Adrenal gland (tissue), 12 donors: ENCODE measurements around the gene EIF4G2. TPM values are rescaled to one million over a fixed set of nuclear protein-coding genes. Genes with fewer than 3 reads are reported as not detected.

Source experiments
- DNase-seq, 7 donors: peaks; one replicate each; pipeline ENCODE4 v3.0.0-alpha.2; 2019 to 2020
- H3K27ac ChIP-seq, 5 donors: fragments of 200-600 bp; sonication (generic) in 4 of 5; 1 replicate in 3 of 5; 2 replicates in 2 of 5; pipeline versions ENCODE4 v1.5.1 to v1.8.0; 2016 to 2020; ENCODE audit warnings: mild to moderate bottlenecking in 1 of 5
- H3K27me3 ChIP-seq: fragments of 200-600 bp; 2 replicates; pipeline ENCODE4 v1.8.0; 2021
- H3K36me3 ChIP-seq, 2 donors: fragments of 200-600 bp; replicated peaks in 1 of 2; 1 replicate in 1 of 2; 2 replicates in 1 of 2; pipeline versions ENCODE4 v1.5.1 to v1.8.0; 2018 to 2022
- H3K4me1 ChIP-seq, 2 donors: fragments of 200-600 bp; replicated peaks in 1 of 2; 1 replicate in 1 of 2; 2 replicates in 1 of 2; pipeline versions ENCODE4 v1.5.1 to v1.8.0; 2018 to 2021
- H3K4me3 ChIP-seq, 4 donors: fragments of 200-600 bp; sonication (generic) in 3 of 4; one replicate each; pipeline ENCODE4 v1.5.1; 2016 to 2018
- H3K9me3 ChIP-seq, 3 donors: fragments of 200-600 bp; sonication (generic) in 1 of 3; replicated peaks in 1 of 3; 1 replicate in 2 of 3; 2 replicates in 1 of 3; pipeline versions ENCODE4 v1.5.1 to v1.8.0; 2016 to 2021
- POLR2A ChIP-seq, 2 donors: fragments of 450-650 bp; IDR thresholded peaks; one replicate each; pipeline ENCODE4 v1.6.1; 2017; ENCODE audit warnings: antibody characterized with exemption in 2 of 2, mild to moderate bottlenecking in 2 of 2, moderate library complexity in 1 of 2
- WGBS, 4 donors: extraction: QIAGEN DNeasy Blood & Tissue Kit in 2 of 4; methylation state at CpG; one replicate each; pipeline versions ENCODE4 v1.1.5 to v1.1.7; 2013 to 2017; 5-methylcytosine and 5-hydroxymethylcytosine counted together
- intact Hi-C, 2 donors: fragments of 100-400 bp; cut with DNase I; formaldehyde crosslinking; loops; one replicate each; pipeline versions ENCODE4 v1.14.1 to v1.15.0; 2022 to 2023
- polyA plus RNA-seq, 3 donors: library from polyadenylated mRNA; stranded (reverse); fragments of 200-250 nt in 2 of 3; fragments of 350-450 nt in 1 of 3; fragmentation: Illumina TruSeq in 1 of 3; extraction: RNeasy Lipid Tissue Mini Kit (QIAGEN cat#74804) in 1 of 3; gene quantifications; one replicate each; pipeline ENCODE4 v1.2.3, GENCODE V29; 2013 to 2014
- total RNA-seq, 9 donors: library from RNA; depleted of rRNA in 4 of 9; stranded (reverse); fragments of >200 nt in 4 of 9; fragments of 120-200 nt in 1 of 9; fragmentation: NEBNext Ultra II Directional in 1 of 9; extraction: Animal tissue kit (Norgen Biotek cat#: 25700) in 1 of 9; gene quantifications; one replicate each; pipeline versions ENCODE4 v1.1.0 to v1.2.4, GENCODE V29; 2013 to 2023
- TF ChIP-seq, protein P1 (sequence below), 6 experiments: fragments of 450-650 bp in 4 of 6; fragments of 200-600 bp in 2 of 6; sonication (generic) in 1 of 6; IDR thresholded peaks; 1 replicate in 5 of 6; 2 replicates in 1 of 6; pipeline versions ENCODE4 v1.5.1 to v1.8.0; 2016 to 2021; ENCODE audit warnings: antibody characterized with exemption in 6 of 6, mild to moderate bottlenecking in 2 of 6, moderate library complexity in 1 of 6
- donor health status: healthy with polysubstance abuse.
- donor health status: Bipolar disorder and iron deficiency.
- donor health status: DM: yes; HTN: yes; CAD: no.
- donor health status: DM: no; HTN: no; CAD: no.
- donor health status: DM: no; HTN: no; CAD: no.
- donor health status: DM: yes; HTN: yes; CAD: no.

Gene EIF4G2
- total and polyA plus RNA-seq, 12 donors: 114 to 1,085 (median 531) TPM

DNA sequence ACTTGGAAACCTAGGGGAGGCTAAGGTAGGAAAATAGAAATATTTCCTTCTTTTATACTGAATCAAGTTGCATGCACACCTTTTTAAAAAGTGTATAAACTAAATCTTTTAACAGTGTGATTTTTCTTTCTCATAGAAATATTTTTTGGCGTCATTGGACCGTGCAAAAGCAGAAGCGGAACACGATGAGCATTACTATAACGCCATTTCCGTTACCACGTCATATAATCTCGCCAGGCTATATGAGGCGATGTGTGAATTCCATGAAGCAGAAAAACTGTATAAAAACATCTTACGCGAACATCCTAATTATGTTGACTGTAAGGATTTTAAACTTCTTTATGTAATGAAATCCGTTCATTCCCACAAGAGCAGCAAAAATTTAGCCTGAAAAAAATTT, 44.3 kb downstream of the EIF4G2 start:
- Histone ChIP-seq H3K27me3 (no peaks in the 10 kb centered on the region), H3K9me3 (no peaks in the 10 kb centered on the region), H3K4me3 (no peak overlapping the region), H3K4me1 (no peaks in the 10 kb centered on the region), H3K27ac (no peak overlapping the region), H3K36me3 (peaks cover 0 to 62% of the 10 kb centered on the region in 2 donors)
- DNase-seq: no peak
- TF ChIP-seq, protein P1, sequence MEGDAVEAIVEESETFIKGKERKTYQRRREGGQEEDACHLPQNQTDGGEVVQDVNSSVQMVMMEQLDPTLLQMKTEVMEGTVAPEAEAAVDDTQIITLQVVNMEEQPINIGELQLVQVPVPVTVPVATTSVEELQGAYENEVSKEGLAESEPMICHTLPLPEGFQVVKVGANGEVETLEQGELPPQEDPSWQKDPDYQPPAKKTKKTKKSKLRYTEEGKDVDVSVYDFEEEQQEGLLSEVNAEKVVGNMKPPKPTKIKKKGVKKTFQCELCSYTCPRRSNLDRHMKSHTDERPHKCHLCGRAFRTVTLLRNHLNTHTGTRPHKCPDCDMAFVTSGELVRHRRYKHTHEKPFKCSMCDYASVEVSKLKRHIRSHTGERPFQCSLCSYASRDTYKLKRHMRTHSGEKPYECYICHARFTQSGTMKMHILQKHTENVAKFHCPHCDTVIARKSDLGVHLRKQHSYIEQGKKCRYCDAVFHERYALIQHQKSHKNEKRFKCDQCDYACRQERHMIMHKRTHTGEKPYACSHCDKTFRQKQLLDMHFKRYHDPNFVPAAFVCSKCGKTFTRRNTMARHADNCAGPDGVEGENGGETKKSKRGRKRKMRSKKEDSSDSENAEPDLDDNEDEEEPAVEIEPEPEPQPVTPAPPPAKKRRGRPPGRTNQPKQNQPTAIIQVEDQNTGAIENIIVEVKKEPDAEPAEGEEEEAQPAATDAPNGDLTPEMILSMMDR (IDR thresholded peaks at IDR 0.05): no peak
- no peak for TF ChIP-seq POLR2A (IDR thresholded peaks at IDR 0.05)
- 89 to 92% (median 92%) methylated on average over 12 of the region's 12 CpGs for WGBS, 4 donors
- intact Hi-C loops: no loop called here

DNA sequence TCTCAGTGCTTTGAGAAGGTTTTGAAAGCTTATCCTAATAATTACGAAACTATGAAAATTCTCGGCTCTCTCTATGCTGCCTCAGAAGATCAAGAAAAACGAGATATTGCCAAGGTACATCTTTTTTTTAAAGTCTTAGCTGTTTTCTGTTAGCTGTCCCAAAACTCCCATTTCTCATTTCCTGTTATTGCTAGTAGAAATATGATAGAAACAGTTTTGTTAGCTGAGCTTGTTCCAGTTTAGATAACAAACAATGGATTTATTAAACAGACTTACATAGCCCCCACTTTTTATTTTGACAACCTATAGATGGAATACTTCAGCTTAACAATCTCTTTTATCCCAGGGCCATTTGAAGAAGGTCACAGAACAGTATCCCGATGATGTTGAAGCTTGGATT, 45.0 kb downstream of the EIF4G2 start:
- Histone ChIP-seq H3K36me3 (peaks cover 0 to 66% of the 10 kb centered on the region in 2 donors), H3K27ac (no peak overlapping the region), H3K9me3 (no peaks in the 10 kb centered on the region), H3K4me1 (no peaks in the 10 kb centered on the region), H3K27me3 (no peaks in the 10 kb centered on the region), H3K4me3 (no peak overlapping the region)
- no peak for DNase-seq
- intact Hi-C loops: no loop called here
- 79 to 88% (median 80%) methylated on average over 4 of the region's 4 CpGs for WGBS, 4 donors
- TF ChIP-seq POLR2A (IDR thresholded peaks at IDR 0.05): no peak
- TF ChIP-seq, protein P1 (IDR thresholded peaks at IDR 0.05): no peak

DNA sequence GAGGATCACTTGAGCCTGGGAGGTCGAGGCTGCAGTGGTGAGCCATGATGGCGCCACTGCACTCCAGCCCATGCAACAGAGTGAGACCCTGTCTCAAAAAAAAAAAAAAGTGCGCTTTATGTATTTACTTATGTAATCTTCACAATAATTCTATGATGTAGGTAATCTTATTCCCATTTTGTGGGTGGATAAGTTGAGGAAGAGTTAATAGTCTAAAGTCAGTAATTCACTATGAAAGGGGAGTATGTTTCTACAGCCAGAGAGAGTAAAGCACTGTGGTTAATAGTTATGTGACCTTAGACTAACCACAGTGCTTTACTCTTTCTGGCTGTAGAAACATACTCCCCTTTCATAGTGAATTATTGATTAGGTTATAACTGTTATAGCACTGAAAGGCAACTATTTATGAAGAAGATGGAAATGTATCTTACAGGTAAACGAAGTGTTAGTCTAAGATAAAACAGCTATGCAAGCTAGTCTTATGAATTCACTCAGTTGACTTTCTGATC, 45.8 kb downstream of the EIF4G2 start:
- no peak overlapping the region for H3K27ac ChIP-seq
- H3K27me3 ChIP-seq: no peaks in the 10 kb centered on the region
- H3K4me3 ChIP-seq: no peak overlapping the region
- DNase-seq: no peak
- TF ChIP-seq POLR2A (IDR thresholded peaks at IDR 0.05): no peak
- TF ChIP-seq, protein P1 (IDR thresholded peaks at IDR 0.05): no peak
- H3K36me3 ChIP-seq: peaks cover 0 to 74% of the 10 kb centered on the region in 2 donors
- no peaks in the 10 kb centered on the region for H3K4me1 ChIP-seq
- no peaks in the 10 kb centered on the region for H3K9me3 ChIP-seq
- 92 to 97% (median 95%) methylated on average over 4 of the region's 4 CpGs for WGBS, 4 donors
- intact Hi-C loops: no loop called here

DNA sequence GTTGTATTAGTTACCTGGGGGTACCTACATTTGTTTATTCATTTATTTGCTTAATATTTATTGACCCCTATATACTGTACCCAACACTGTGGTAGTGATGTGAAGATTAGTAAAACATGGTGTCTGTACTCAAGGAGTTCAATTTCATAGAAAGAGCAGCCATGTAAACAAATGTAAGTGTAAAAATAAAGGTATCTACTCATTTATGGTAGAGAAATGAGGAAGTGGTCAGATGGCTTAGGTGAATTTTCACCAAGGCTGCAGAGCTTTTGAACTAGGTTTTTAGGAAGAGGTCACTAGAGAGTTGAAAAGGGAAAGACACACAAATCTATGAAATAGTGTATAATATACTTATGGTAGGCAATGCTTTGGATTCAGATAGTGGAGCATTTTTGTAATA, 46.5 kb downstream of the EIF4G2 start:
- H3K4me3 ChIP-seq: no peak overlapping the region
- H3K36me3 ChIP-seq: peaks cover 0 to 82% of the 10 kb centered on the region in 2 donors
- no peaks in the 10 kb centered on the region for H3K4me1 ChIP-seq
- no peak overlapping the region for H3K27ac ChIP-seq
- DNase-seq: no peak
- intact Hi-C loops: no loop called here
- H3K9me3 ChIP-seq: no peaks in the 10 kb centered on the region
- no peaks in the 10 kb centered on the region for H3K27me3 ChIP-seq
- TF ChIP-seq, protein P1 (IDR thresholded peaks at IDR 0.05): no peak
